Suppressor macrophage treated with lipopolysaccharide for 1 hour (primary cell): Measurements from ENCODE around the gene EIPR1.
A peak's percentile ranks its signal among the peaks of the same experiment; 100 is the strongest.

Source experiments
- DNase-seq, 3 donors: peaks; one replicate each; pipeline ENCODE4 v3.0.0-alpha.2; 2020 to 2022

EIPR1 gene

GRCh38 chr2:3243804-3244203, 133.8 kb downstream of the EIPR1 start:
- no peak for DNase-seq

GRCh38 chr2:3242747-3243369, 134.8 kb downstream of the EIPR1 start:
- peak; percentile 32 to 57 (median 36) for DNase-seq

- no peak for DNase-seq
These were observed 135.5 kb downstream of the EIPR1 start for GRCh38 chr2:3241971-3242746.

GRCh38 chr2:3238951-3239841, 138.4 kb downstream of the EIPR1 start:
- no peak for DNase-seq

- DNase-seq, result peak; percentile 47 to 55 (median 52)
These were observed 141.1 kb downstream of the EIPR1 start for GRCh38 chr2:3236300-3237045.

GRCh38 chr2:3233877-3234276, 143.7 kb downstream of the EIPR1 start:
- DNase-seq, result no peak

GRCh38 chr2:3229221-3229620, 148.4 kb downstream of the EIPR1 start:
- no peak for DNase-seq

GRCh38 chr2:3224681-3225080, 152.9 kb downstream of the EIPR1 start:
- DNase-seq, result no peak

GRCh38 chr2:3223080-3223923, 154.3 kb downstream of the EIPR1 start:
- peak; percentile 81 to 89 (median 87) for DNase-seq

- DNase-seq, result no peak
These were observed 155.0 kb downstream of the EIPR1 start for GRCh38 chr2:3222636-3223035.

- DNase-seq, result no peak
These were observed 158.1 kb downstream of the EIPR1 start for GRCh38 chr2:3219536-3219935.

- no peak for DNase-seq
These were observed 160.0 kb downstream of the EIPR1 start for GRCh38 chr2:3217646-3218045.

GRCh38 chr2:3216841-3217495, 160.7 kb downstream of the EIPR1 start:
- no peak for DNase-seq

GRCh38 chr2:3214806-3215404, 162.7 kb downstream of the EIPR1 start:
- DNase-seq, result no peak

GRCh38 chr2:3214065-3214464, 163.6 kb downstream of the EIPR1 start:
- DNase-seq, result no peak

- no peak for DNase-seq
These were observed 164.6 kb downstream of the EIPR1 start for GRCh38 chr2:3212984-3213383.

GRCh38 chr2:3212061-3212362, 165.6 kb downstream of the EIPR1 start:
- DNase-seq, result no peak

- no peak for DNase-seq
These were observed 166.2 kb downstream of the EIPR1 start for GRCh38 chr2:3211256-3212060.

- no peak for DNase-seq
These were observed 167.4 kb downstream of the EIPR1 start for GRCh38 chr2:3210257-3210656.

- no peak for DNase-seq
These were observed 168.4 kb downstream of the EIPR1 start for GRCh38 chr2:3209258-3209657.
